LHCN-M2 (cell line): ENCODE data around the gene ZNF777. TPM values are rescaled to one million over a fixed set of nuclear protein-coding genes. Genes with fewer than 3 reads are reported as not detected.
"Not testable (repeated sequence)": the region's sequence is repeated elsewhere in the genome, so short reads cannot be mapped to it uniquely, and the experiment has no call there.

Experiments
- DNase-seq: peaks from one replicate; pipeline ENCODE4 v3.0.0-alpha.2; 2012; ENCODE audit warnings: low read depth
- total RNA-seq: library from RNA; depleted of rRNA; stranded (reverse); fragments of >200 nt; gene quantifications from 2 replicates; pipeline ENCODE4 v1.2.3, GENCODE V29; 2014; rRNA removed

ZNF777 gene
- total RNA-seq, 1 experiment from 2014 or later = 15.9 TPM

DNA sequence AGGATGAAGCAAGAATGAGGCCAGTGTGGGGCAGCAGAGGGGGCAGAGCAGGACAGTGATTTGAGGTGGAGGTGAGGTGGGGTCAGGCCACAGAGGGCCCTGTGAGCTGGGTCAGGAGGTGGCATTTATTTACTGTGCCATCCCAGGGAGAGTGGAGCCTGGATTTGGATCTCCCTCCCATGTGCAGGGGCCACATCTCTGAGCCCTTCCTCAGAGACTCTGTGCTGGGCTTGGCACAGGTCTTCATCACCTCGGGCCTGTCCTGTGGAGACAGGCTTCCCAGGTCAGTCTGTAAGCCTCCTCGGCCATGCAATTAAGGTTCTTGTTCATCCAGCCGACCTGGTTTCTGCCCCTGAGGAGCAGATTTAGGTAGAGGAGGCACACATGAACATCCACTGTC is 40.9 kb downstream of the ZNF777 start:
- no peak for DNase-seq

DNA sequence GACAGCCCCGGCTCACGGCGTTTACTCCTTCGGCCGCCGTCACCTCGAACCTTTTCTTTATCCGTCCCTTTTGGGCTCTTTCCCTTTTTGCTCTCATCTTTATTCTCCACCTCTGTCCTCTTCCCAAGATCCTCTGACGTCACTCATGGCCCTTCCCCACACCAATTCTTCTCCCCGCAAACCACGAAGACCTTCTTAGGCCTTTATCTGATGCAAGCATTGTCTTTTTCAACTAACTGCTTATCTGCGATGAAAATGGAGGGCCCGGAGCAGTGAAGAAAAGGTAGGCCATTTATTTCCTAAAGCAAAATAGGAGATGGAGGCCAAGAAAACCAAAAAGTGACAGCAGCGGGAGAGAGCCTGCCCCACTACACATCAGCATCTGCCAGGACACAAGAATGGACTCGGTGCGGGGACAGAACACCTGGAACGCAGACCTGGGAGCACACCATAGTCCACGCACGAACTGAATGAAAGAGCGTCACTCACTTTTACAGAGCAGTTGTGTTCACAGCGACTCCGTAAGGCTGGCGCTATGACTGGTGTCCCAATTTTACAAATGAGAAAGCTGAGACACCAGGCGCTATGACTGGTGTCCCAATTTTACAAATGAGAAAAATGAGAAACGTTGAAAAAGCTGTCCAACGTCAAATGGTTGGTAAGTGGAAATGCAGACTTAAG is 45.3 kb downstream of the ZNF777 start:
- no peak for DNase-seq

DNA sequence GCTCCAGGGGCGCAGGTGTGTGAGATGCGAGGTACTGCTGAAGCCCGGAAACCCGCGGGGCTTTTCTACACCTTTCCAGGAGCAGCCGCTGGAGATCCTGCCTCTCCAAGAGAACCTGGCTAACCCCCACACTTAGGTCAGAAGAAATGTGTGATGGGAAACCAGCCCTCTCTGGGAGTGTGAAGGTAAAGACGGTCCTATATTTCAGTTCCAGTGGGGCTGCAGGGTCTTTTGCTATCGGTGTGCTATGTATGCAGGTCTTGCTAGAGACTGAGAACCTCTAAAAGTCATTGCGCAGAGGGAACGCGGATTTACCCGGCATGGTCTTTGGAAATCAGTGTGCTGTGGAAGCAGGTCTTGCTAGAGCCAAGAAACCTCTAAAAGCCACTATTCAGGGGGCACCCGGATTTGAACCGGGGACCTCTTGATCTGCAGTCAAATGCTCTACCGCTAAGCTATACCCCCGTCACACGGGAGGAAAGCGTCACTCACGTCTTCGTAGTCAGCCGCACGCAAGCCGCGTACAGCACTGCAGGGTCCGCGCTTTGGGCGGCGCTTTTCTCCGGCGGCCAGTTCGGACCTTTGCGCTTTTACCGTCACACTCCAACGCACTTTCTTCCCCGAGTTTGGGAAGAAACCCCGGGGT is 46.0 kb downstream of the ZNF777 start:
- peak; percentile 12 for DNase-seq

DNA sequence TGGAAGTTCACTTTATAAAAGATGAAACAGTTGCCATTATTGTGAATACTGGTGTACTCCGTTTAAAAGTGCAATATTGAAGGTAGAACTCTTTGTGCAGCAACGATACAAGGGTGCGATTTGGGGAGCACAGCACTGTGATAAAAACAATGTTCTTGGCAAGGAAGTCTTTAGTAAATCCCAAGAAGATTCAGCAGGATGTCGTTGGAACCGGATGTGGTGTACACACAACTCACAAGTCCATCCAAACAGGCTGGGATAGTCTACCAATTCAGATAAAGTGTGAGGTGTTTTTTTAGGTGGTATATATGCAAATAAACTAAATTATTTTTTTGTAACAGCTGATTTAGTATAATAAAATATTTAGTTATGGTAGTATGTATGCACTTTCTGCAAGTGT is 46.7 kb downstream of the ZNF777 start:
- DNase-seq = no peak

DNA sequence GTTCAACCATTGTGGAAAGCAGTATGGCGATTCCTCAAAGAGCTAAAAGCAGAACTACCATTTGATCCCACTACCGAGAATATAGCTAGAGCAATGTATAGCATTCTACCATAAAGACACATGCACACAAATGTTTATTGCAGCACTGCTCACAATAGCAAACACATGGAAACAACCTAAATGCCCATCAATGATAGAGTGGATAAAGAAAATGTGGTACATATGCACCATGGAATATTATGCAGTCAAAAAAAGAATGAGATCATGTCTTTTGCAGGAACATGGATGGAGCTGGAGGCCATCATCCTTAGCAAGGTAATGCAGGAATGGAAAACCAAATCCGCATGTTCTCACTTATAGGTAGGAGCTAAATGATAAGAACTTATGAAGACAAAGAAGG is 47.8 kb downstream of the ZNF777 start:
- DNase-seq = not testable (repeated sequence)

DNA sequence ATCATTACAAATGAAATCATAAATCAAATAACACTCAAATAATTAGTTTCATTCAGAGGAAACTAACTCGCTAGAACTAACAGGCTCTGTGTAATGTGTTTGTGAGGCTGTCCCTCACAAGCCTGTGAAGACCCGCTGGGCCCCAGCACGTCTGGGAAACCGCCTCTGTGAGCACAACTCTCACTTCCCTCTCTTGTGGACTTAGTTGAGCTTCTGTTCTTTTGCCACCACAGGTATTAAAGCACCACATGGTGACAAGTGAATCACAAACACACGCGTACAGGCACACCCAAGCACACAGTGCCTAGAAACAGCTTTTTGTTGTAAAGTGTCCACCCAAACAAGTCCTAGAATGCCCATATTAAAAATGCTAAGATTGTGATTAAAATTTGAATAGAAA is 51.0 kb downstream of the ZNF777 start:
- DNase-seq = no peak

DNA sequence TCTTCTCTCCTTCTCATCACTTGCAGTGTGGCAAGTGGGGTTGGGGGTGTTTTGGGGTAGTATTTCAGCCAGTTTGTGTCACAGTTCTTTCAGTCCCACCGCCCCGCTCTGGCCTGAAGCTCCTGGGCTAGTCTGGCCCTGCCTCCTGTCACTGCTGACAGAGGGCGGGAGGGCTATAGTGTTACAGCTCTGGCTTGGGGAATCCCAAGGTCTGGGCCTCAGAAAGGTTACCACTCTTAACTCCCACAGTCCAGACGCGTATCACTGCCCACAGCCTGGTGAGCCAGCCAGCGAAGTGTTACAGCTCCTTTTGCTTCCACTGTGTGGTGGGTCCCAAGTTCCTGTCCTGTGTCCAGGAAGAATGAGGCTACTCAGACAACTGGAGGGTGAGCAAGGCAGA is 56.0 kb downstream of the ZNF777 start:
- no peak for DNase-seq

DNA sequence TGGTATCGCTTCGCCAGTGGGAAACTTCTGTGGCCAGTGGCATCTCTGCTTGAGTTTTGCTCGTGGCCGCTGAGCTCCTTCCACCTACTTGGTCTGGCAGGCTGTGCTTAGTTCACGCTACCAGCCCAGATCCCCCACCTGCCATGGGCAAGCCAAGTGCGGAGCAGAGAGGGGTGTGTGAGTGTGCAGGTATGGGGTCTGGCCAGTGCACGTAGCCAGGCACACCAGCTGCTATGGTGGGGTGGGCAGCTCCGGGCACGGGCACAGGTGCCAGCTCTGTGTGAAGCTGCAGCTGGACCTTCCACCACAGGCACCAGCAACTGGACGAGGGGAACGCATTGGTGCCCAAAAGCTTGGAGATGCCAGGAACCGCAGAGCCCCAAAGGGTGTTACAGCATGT is 56.5 kb downstream of the ZNF777 start:
- DNase-seq = no peak

DNA sequence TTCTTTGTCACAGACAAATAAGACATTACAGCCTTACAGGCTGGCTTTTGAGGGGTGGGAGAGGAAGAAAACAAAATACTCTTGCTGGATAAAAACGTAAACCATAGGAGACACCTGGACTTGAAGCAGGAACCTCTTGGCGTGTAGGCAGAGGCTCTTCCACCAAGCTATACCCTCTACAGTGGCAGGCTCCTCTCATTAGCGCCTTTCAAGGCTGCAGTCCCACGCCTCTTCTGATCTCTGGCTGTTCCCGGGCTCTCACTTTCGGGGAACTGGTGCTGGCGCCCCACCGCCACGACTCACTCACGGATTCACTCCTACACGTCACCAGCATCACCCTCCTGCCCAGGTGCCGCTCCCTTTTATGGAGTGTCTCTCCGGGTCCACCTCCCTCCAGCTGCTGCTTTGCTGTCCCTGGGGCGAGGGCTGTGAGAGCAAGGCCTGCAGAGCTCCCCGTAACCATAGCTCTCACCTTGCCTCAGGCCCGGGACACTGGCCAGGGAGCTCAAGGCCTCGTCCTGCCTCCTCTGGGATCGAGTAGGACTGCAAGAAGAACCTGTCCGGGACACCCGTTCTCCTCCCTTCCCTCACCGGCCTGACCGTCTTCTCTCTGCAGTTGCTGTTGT is 62.6 kb downstream of the ZNF777 start:
- no peak for DNase-seq

DNA sequence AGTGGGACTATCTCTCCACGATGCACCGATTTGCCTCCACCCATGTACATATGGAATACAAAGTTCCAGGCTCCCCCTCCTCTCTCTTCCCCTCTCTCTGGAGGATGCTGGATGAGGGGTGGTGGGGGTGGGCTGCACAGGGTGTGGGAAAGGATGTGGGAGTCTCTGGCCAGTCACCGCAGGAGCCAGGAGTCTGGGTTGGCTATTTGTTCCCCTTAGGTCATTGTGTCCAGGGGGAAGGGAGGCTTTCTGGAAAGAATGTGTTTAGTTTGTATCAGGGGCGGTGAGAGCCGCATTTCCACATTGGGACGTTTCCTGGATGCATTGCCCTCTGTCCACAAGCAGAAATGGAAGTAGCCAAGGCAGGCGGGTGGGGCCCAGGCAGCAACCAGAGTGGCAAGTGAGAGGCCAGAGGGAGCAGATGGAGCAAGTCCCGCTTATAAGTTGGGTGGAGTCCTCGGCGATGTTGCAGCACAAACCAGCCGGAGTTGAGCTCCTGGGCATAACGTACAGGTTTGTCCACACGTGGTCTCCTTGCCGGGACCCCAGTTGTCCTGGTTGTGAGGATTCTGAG is 63.3 kb downstream of the ZNF777 start:
- DNase-seq = no peak

DNA sequence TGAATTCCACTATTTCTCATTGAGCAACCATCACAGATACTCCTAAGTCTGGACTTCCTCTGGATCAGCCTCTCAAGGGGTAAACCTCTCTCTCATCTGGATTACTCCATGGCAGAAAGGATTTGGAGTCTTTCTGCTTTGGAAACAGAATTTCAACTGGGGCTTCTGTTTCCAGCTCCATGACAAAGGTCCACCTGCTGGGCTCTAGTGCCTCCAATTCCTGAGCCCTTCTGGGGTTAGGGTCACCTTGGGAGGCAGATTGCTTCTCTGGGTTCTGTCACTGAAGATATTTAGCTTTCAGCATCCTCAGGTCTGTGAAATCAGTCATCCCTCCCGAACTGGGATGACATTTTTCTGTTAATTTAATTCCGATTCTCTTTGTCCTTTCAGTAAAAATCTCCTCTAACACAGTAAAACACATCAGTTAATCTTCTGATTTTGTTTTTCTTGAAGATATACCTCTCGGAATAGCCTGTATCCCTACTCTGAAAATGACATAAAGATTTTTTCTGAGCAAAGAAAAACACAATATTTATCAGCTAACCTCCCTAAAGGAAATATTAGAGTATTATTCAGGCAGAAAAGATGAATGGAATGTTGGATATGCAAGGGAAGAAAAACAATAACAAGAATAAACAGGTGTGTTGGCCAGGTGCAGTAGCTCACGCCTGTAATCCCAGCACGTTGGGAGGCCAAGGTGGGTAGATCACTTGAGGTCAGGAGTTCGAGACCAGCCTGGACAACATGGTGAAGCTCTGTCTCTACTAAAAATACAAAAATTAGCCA is 72.1 kb downstream of the ZNF777 start:
- DNase-seq = not testable (repeated sequence)

DNA sequence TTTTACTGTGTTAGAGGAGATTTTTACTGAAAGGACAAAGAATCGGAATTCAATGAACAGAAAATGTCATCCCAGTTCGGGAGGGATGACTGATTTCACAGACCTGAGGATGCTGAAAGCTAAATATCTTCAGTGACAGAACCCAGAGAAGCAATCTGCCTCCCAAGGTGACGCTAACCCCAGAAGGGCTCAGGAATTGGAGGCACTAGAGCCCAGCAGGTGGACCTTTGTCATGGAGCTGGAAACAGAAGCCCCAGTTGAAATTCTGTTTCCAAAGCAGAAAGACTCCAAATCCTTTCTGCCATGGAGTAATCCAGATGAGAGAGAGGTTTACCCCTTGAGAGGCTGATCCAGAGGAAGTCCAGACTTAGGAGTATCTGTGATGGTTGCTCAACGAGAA is 74.3 kb downstream of the ZNF777 start:
- DNase-seq = not testable (repeated sequence)

DNA sequence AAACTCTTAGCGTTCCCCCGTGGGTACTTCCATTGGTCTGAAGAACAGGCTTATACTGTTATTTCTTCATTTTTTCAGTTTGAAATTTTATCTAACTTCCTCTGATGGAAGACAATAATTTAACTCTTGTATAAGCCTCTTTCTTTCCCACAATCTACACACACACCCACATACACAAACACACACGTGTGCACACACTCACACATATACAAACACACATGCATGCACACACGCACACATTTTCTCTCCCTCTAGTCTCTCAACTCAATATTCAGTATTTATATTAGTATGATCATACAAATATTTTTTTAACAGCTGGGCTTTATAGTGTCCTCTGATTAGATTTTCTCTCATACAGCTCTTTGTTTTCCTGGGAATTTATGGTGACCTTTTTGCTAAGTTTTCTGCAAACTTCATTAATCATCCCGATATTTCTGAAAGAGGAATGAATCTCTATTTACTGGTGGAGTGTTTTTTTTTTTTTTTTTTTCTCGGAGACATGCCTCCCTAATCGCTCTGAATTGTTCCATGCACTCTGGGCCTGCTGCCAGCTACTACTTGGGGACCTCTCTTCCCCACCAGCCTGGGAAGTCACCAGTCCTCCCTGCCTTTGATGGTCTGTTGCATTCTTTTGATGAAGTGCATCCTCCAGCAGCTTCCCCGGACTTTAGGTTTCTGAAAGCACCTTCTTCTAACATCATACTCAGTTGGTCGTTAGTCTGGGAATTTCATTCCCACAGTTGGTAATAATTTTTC is 75.5 kb downstream of the ZNF777 start:
- DNase-seq = no peak

Other genes starting within 250 kb of the ZNF777 start
- gene ZNF212, start 221.4 kb downstream of the ZNF777 start, total RNA-seq = 6.6 and 7.9 TPM in 2 replicates
- 16.6 and 17.6 TPM in 2 replicates for gene ZNF783, start 198.9 kb downstream of the ZNF777 start, total RNA-seq
- gene ZNF746, start 36.7 kb upstream of the ZNF777 start, total RNA-seq = 27.6 and 29.6 TPM in 2 replicates